Thymus (tissue), 11 donors: ENCODE measurements around the gene DUSP15. TPM values are rescaled to one million over a fixed set of nuclear protein-coding genes. Genes with fewer than 3 reads are reported as not detected.

Experiments
- DNase-seq, 9 donors: peaks; one replicate each; pipeline ENCODE4 v3.0.0-alpha.2; 2013; ENCODE audit warnings: low spot score in 9 of 9, low read depth in 6 of 9, missing footprints in 1 of 9
- H3K27ac ChIP-seq, 2 donors: one replicate each; pipeline ENCODE4 v1.5.1; 2013; ENCODE audit warnings: control low read depth in 1 of 2, low read depth in 1 of 2, low read length in 1 of 2, mild to moderate bottlenecking in 1 of 2, moderate library complexity in 1 of 2
- H3K27me3 ChIP-seq, 2 donors: one replicate each; pipeline ENCODE4 v1.5.1; 2013; ENCODE audit warnings: low read length in 1 of 2; ENCODE audit not compliant: control insufficient read depth in 2 of 2, insufficient read depth in 1 of 2
- H3K36me3 ChIP-seq, 2 donors: one replicate each; pipeline ENCODE4 v1.5.1; 2013; ENCODE audit warnings: low read length in 1 of 2, mild to moderate bottlenecking in 1 of 2, moderate library complexity in 1 of 2; ENCODE audit not compliant: control insufficient read depth in 2 of 2, insufficient read depth in 2 of 2
- H3K4me1 ChIP-seq, 2 donors: one replicate each; pipeline ENCODE4 v1.5.1; 2013; ENCODE audit warnings: low read length in 2 of 2; ENCODE audit not compliant: control insufficient read depth in 2 of 2, insufficient read depth in 2 of 2
- H3K4me3 ChIP-seq, 2 donors: one replicate each; pipeline ENCODE4 v1.5.1; 2013; ENCODE audit warnings: low read length in 2 of 2, control low read depth in 1 of 2, mild to moderate bottlenecking in 1 of 2
- H3K9me3 ChIP-seq, 2 donors: one replicate each; pipeline ENCODE4 v1.5.1; 2013; ENCODE audit warnings: low read length in 1 of 2, mild to moderate bottlenecking in 1 of 2; ENCODE audit not compliant: control insufficient read depth in 2 of 2, insufficient read depth in 1 of 2
- WGBS: extraction: QIAGEN DNeasy Blood & Tissue Kit; methylation state at CpG from one replicate; pipeline ENCODE4 v1.1.7; 2013; 5-methylcytosine and 5-hydroxymethylcytosine counted together
- polyA plus RNA-seq: library from polyadenylated mRNA; stranded (reverse); fragments of 200-250 nt; gene quantifications from one replicate; pipeline ENCODE4 v1.2.3, GENCODE V29; 2013
- total RNA-seq: library from RNA; stranded (reverse); fragments of 120-200 nt; gene quantifications from one replicate; pipeline ENCODE4 v1.2.4, GENCODE V29; 2013
- donor health status: healthy.

DUSP15 gene
- total and polyA plus RNA-seq, 2 donors, result 0.76 to 1.6 TPM

GRCh38 chr20:31856516-31856915 lies 13.8 kb downstream of the DUSP15 start:
- DNase-seq, result no peak
- H3K4me3 ChIP-seq, result no peak overlapping the region
- H3K27me3 ChIP-seq, result peaks cover 4 to 48% of the 10 kb centered on the region in 2 donors
- H3K27ac ChIP-seq, result no peak overlapping the region
- H3K9me3 ChIP-seq, result no peaks in the 10 kb centered on the region
- peaks cover 6 to 10% of the 10 kb centered on the region in 2 donors for H3K4me1 ChIP-seq
- no peaks in the 10 kb centered on the region for H3K36me3 ChIP-seq
- 80% methylated on average over 3 of the region's 3 CpGs for WGBS

GRCh38 chr20:31853481-31853880 lies 16.8 kb downstream of the DUSP15 start:
- Histone ChIP-seq H3K9me3 (no peaks in the 10 kb centered on the region), H3K27ac (no peak overlapping the region), H3K4me3 (no peak overlapping the region), H3K4me1 (no peaks in the 10 kb centered on the region), H3K27me3 (peaks cover 2 to 51% of the 10 kb centered on the region in 2 donors), H3K36me3 (no peaks in the 10 kb centered on the region)
- DNase-seq, result no peak
- 93% methylated on average over 7 of the region's 7 CpGs for WGBS

- no peak overlapping the region for H3K4me3 ChIP-seq
- 82% methylated on average over 11 of the region's 11 CpGs for WGBS
- peaks cover 2 to 47% of the 10 kb centered on the region in 2 donors for H3K27me3 ChIP-seq
- no peaks in the 10 kb centered on the region for H3K9me3 ChIP-seq
- H3K36me3 ChIP-seq, result no peaks in the 10 kb centered on the region
- no peak for DNase-seq
- H3K4me1 ChIP-seq, result no peaks in the 10 kb centered on the region
- no peak overlapping the region for H3K27ac ChIP-seq
Observed at GRCh38 chr20:31851240-31851955, 18.9 kb downstream of the DUSP15 start.

GRCh38 chr20:31849306-31849930 lies 20.9 kb downstream of the DUSP15 start:
- no peaks in the 10 kb centered on the region for H3K4me1 ChIP-seq
- H3K4me3 ChIP-seq, result no peak overlapping the region
- no peak for DNase-seq
- no peaks in the 10 kb centered on the region for H3K36me3 ChIP-seq
- H3K27ac ChIP-seq, result no peak overlapping the region
- H3K27me3 ChIP-seq, result peaks cover 0 to 46% of the 10 kb centered on the region in 2 donors
- H3K9me3 ChIP-seq, result no peaks in the 10 kb centered on the region
- 63% methylated on average over 45 of the region's 45 CpGs for WGBS

GRCh38 chr20:31848088-31848999 lies 22.0 kb downstream of the DUSP15 start:
- Histone ChIP-seq H3K27ac (no peak overlapping the region), H3K4me1 (no peaks in the 10 kb centered on the region), H3K36me3 (no peaks in the 10 kb centered on the region), H3K9me3 (no peaks in the 10 kb centered on the region), H3K27me3 (peaks cover 0 to 45% of the 10 kb centered on the region in 2 donors), H3K4me3 (no peak overlapping the region)
- WGBS, result 79% methylated on average over 32 of the region's 32 CpGs
- DNase-seq, result no peak

- H3K36me3 ChIP-seq, result no peaks in the 10 kb centered on the region
- no peaks in the 10 kb centered on the region for H3K9me3 ChIP-seq
- 76% methylated on average over 3 of the region's 3 CpGs for WGBS
- DNase-seq, result no peak
- H3K27ac ChIP-seq, result no peak overlapping the region
- H3K27me3 ChIP-seq, result peaks cover 0 to 41% of the 10 kb centered on the region in 2 donors
- H3K4me1 ChIP-seq, result peaks cover 0 to 4% of the 10 kb centered on the region in 2 donors
- no peak overlapping the region for H3K4me3 ChIP-seq
Observed at GRCh38 chr20:31846793-31847138, 23.6 kb downstream of the DUSP15 start.

GRCh38 chr20:31845300-31845863 lies 24.9 kb downstream of the DUSP15 start, which contains the start of gene FOXS1:
Gene FOXS1 (minus strand): TSS chr20:31845604. CDS start chr20:31845542, 62 bp downstream.
- Histone ChIP-seq H3K4me3 (no peak within 1 kb of the TSS), H3K4me1 (peaks cover 0 to 4% of the 10 kb centered on the region in 2 donors), H3K27ac (peak within 1 kb of the TSS in 1 of 2 donors; percentile 62), H3K36me3 (no peaks in the 10 kb centered on the region), H3K9me3 (no peaks in the 10 kb centered on the region), H3K27me3 (peaks cover 0 to 29% of the 10 kb centered on the region in 2 donors)
- DNase-seq, result no peak
- 89% methylated on average over 21 of the region's 21 CpGs for WGBS

GRCh38 chr20:31844737-31845299 lies 25.5 kb downstream of the DUSP15 start:
- no peak for DNase-seq
- no peaks in the 10 kb centered on the region for H3K36me3 ChIP-seq
- H3K4me3 ChIP-seq, result no peak overlapping the region
- no peaks in the 10 kb centered on the region for H3K9me3 ChIP-seq
- H3K4me1 ChIP-seq, result peaks cover 0 to 4% of the 10 kb centered on the region in 2 donors
- WGBS, result 93% methylated on average over 28 of the region's 28 CpGs
- H3K27ac ChIP-seq, result peak overlapping the region in 1 of 2 donors; percentile 62
- H3K27me3 ChIP-seq, result peaks cover 0 to 23% of the 10 kb centered on the region in 2 donors
